ENCODE data around the gene SPATA9.
"Not testable (repeated sequence)": the region's sequence is repeated elsewhere in the genome, so short reads cannot be mapped to it uniquely, and the experiment has no call there.

Gene SPATA9

GRCh38 chr5:95655575-95655974 is 27.2 kb downstream of the SPATA9 start:
- Histone ChIP-seq H3K9me3 (ENCODE audit: control insufficient read depth, insufficient read depth, low read length) (no peaks in the 10 kb centered on the region), H3K4me1 (ENCODE audit: control insufficient read depth, insufficient read depth, low read length) (peaks cover 6% of the 10 kb centered on the region; the same call in 1 of the 2 replicates), H3K36me3 (ENCODE audit: control insufficient read depth, insufficient read depth, low read length) (no peaks in the 10 kb centered on the region), H3K27me3 (ENCODE audit: control insufficient read depth, insufficient read depth, low read length) (no peaks in the 10 kb centered on the region), H3K27ac (ENCODE audit: low read depth, low read length) (no peak overlapping the region), H3K4me3 (ENCODE audit: low read depth, low read length) (no peak overlapping the region), H3K9ac (ENCODE audit: low read depth, low read length) (no peak overlapping the region)

- H3K27me3 ChIP-seq (ENCODE audit: control insufficient read depth, insufficient read depth, low read length) = no peaks in the 10 kb centered on the region
- H3K4me3 ChIP-seq (ENCODE audit: low read depth, low read length) = no peak overlapping the region
- H3K9me3 ChIP-seq (ENCODE audit: control insufficient read depth, insufficient read depth, low read length) = no peaks in the 10 kb centered on the region
- H3K9ac ChIP-seq (ENCODE audit: low read depth, low read length) = no peak overlapping the region
- H3K4me1 ChIP-seq (ENCODE audit: control insufficient read depth, insufficient read depth, low read length) = no peaks in the 10 kb centered on the region
- no peak overlapping the region for H3K27ac ChIP-seq (ENCODE audit: low read depth, low read length)
- H3K36me3 ChIP-seq (ENCODE audit: control insufficient read depth, insufficient read depth, low read length) = no peaks in the 10 kb centered on the region
These were observed 28.6 kb downstream of the SPATA9 start for GRCh38 chr5:95654196-95654595.

- Histone ChIP-seq H3K27me3 (ENCODE audit: control insufficient read depth, insufficient read depth, low read length) (no peaks in the 10 kb centered on the region), H3K4me1 (ENCODE audit: control insufficient read depth, insufficient read depth, low read length) (no peaks in the 10 kb centered on the region), H3K27ac (ENCODE audit: low read depth, low read length) (no peak overlapping the region), H3K36me3 (ENCODE audit: control insufficient read depth, insufficient read depth, low read length) (no peaks in the 10 kb centered on the region), H3K9me3 (ENCODE audit: control insufficient read depth, insufficient read depth, low read length) (no peaks in the 10 kb centered on the region), H3K4me3 (ENCODE audit: low read depth, low read length) (no peak overlapping the region), H3K9ac (ENCODE audit: low read depth, low read length) (no peak overlapping the region)
These were observed 29.9 kb downstream of the SPATA9 start for GRCh38 chr5:95652849-95653248.

GRCh38 chr5:95649842-95650620 is 32.8 kb downstream of the SPATA9 start:
- no peaks in the 10 kb centered on the region for H3K36me3 ChIP-seq (ENCODE audit: control insufficient read depth, insufficient read depth, low read length)
- no peaks in the 10 kb centered on the region for H3K9me3 ChIP-seq (ENCODE audit: control insufficient read depth, insufficient read depth, low read length)
- no peak overlapping the region for H3K27ac ChIP-seq (ENCODE audit: low read depth, low read length)
- H3K4me3 ChIP-seq (ENCODE audit: low read depth, low read length) = no peak overlapping the region
- no peak overlapping the region for H3K9ac ChIP-seq (ENCODE audit: low read depth, low read length)
- peaks cover 3% of the 10 kb centered on the region; the same call in 1 of the 2 replicates for H3K4me1 ChIP-seq (ENCODE audit: control insufficient read depth, insufficient read depth, low read length)
- H3K27me3 ChIP-seq (ENCODE audit: control insufficient read depth, insufficient read depth, low read length) = no peaks in the 10 kb centered on the region

- Histone ChIP-seq H3K4me3 (ENCODE audit: low read depth, low read length) (no peak overlapping the region), H3K9ac (ENCODE audit: low read depth, low read length) (no peak overlapping the region), H3K27me3 (ENCODE audit: control insufficient read depth, insufficient read depth, low read length) (no peaks in the 10 kb centered on the region)
These were observed 33.5 kb downstream of the SPATA9 start for GRCh38 chr5:95649274-95649673.

GRCh38 chr5:95647886-95648860 is 34.6 kb downstream of the SPATA9 start:
- H3K27ac ChIP-seq (ENCODE audit: low read depth, low read length) = no peak overlapping the region
- no peak overlapping the region for H3K9ac ChIP-seq (ENCODE audit: low read depth, low read length)
- H3K9me3 ChIP-seq (ENCODE audit: control insufficient read depth, insufficient read depth, low read length) = no peaks in the 10 kb centered on the region

More at GRCh38 chr5:95649274-95649673, 33.5 kb downstream of the SPATA9 start:
- Histone ChIP-seq H3K9me3 (ENCODE audit: control insufficient read depth, insufficient read depth, low read length) (no peaks in the 10 kb centered on the region), H3K27ac (ENCODE audit: low read depth, low read length) (no peak overlapping the region), H3K36me3 (ENCODE audit: control insufficient read depth, insufficient read depth, low read length) (no peaks in the 10 kb centered on the region), H3K4me1 (ENCODE audit: control insufficient read depth, insufficient read depth, low read length) (peaks cover 3% of the 10 kb centered on the region; the same call in 1 of the 2 replicates)

GRCh38 chr5:95646569-95647431 is 36.0 kb downstream of the SPATA9 start, which contains the start of gene RFESD:
TSS of gene RFESD (plus strand) at chr5:95646777. CDS start at chr5:95652272, 5,495 bp downstream.
- peak within 1 kb of the TSS; percentile 67 for H3K4me3 ChIP-seq (ENCODE audit: low read depth, low read length)
- peak within 1 kb of the TSS; percentile 82 for H3K27ac ChIP-seq (ENCODE audit: low read depth, low read length)
- no peaks in the 10 kb centered on the region for H3K36me3 ChIP-seq (ENCODE audit: control insufficient read depth, insufficient read depth, low read length)
- peak within 1 kb of the TSS; percentile 58 for H3K9ac ChIP-seq (ENCODE audit: low read depth, low read length)
- no peaks in the 10 kb centered on the region for H3K27me3 ChIP-seq (ENCODE audit: control insufficient read depth, insufficient read depth, low read length)
- no peaks in the 10 kb centered on the region for H3K9me3 ChIP-seq (ENCODE audit: control insufficient read depth, insufficient read depth, low read length)
- H3K4me1 ChIP-seq (ENCODE audit: control insufficient read depth, insufficient read depth, low read length) = peaks cover 3% of the 10 kb centered on the region; the same call in 1 of the 2 replicates

More at GRCh38 chr5:95647886-95648860, 34.6 kb downstream of the SPATA9 start:
- H3K4me1 ChIP-seq (ENCODE audit: control insufficient read depth, insufficient read depth, low read length) = peaks cover 3% of the 10 kb centered on the region; the same call in 1 of the 2 replicates
- no peak overlapping the region for H3K4me3 ChIP-seq (ENCODE audit: low read depth, low read length)
- H3K27me3 ChIP-seq (ENCODE audit: control insufficient read depth, insufficient read depth, low read length) = no peaks in the 10 kb centered on the region
- H3K36me3 ChIP-seq (ENCODE audit: control insufficient read depth, insufficient read depth, low read length) = no peaks in the 10 kb centered on the region

- not testable (repeated sequence) for H3K4me1 ChIP-seq (ENCODE audit: control insufficient read depth, insufficient read depth, low read length); H3K27me3 ChIP-seq (ENCODE audit: control insufficient read depth, insufficient read depth, low read length); H3K9me3 ChIP-seq (ENCODE audit: control insufficient read depth, insufficient read depth, low read length); H3K4me3 ChIP-seq (ENCODE audit: low read depth, low read length); H3K9ac ChIP-seq (ENCODE audit: low read depth, low read length); H3K36me3 ChIP-seq (ENCODE audit: control insufficient read depth, insufficient read depth, low read length); H3K27ac ChIP-seq (ENCODE audit: low read depth, low read length)
These were observed 36.6 kb downstream of the SPATA9 start for GRCh38 chr5:95646226-95646568.

- Histone ChIP-seq H3K27me3 (ENCODE audit: control insufficient read depth, insufficient read depth, low read length) (no peaks in the 10 kb centered on the region), H3K27ac (ENCODE audit: low read depth, low read length) (no peak overlapping the region), H3K4me3 (ENCODE audit: low read depth, low read length) (no peak overlapping the region)
These were observed 38.3 kb downstream of the SPATA9 start for GRCh38 chr5:95644351-95645042.

GRCh38 chr5:95643152-95643551 is 39.6 kb downstream of the SPATA9 start:
- no peak overlapping the region for H3K27ac ChIP-seq (ENCODE audit: low read depth, low read length)
- no peak overlapping the region for H3K9ac ChIP-seq (ENCODE audit: low read depth, low read length)
- H3K9me3 ChIP-seq (ENCODE audit: control insufficient read depth, insufficient read depth, low read length) = no peaks in the 10 kb centered on the region
- H3K27me3 ChIP-seq (ENCODE audit: control insufficient read depth, insufficient read depth, low read length) = no peaks in the 10 kb centered on the region
- H3K4me1 ChIP-seq (ENCODE audit: control insufficient read depth, insufficient read depth, low read length) = peaks cover 3% of the 10 kb centered on the region; the same call in 1 of the 2 replicates
- H3K36me3 ChIP-seq (ENCODE audit: control insufficient read depth, insufficient read depth, low read length) = no peaks in the 10 kb centered on the region
- no peak overlapping the region for H3K4me3 ChIP-seq (ENCODE audit: low read depth, low read length)

More at GRCh38 chr5:95644351-95645042, 38.3 kb downstream of the SPATA9 start:
- Histone ChIP-seq H3K36me3 (ENCODE audit: control insufficient read depth, insufficient read depth, low read length) (no peaks in the 10 kb centered on the region), H3K9ac (ENCODE audit: low read depth, low read length) (no peak overlapping the region), H3K9me3 (ENCODE audit: control insufficient read depth, insufficient read depth, low read length) (no peaks in the 10 kb centered on the region), H3K4me1 (ENCODE audit: control insufficient read depth, insufficient read depth, low read length) (peaks cover 3% of the 10 kb centered on the region; the same call in 1 of the 2 replicates)
